Breast epithelium (tissue), 4 donors: ENCODE data around the gene AFMID. TPM values are rescaled to one million over a fixed set of nuclear protein-coding genes. Genes with fewer than 3 reads are reported as not detected.
A peak's percentile ranks its signal among the peaks of the same experiment; 100 is the strongest.

Experiments
- DNase-seq, 2 donors: peaks; one replicate each; pipeline ENCODE4 v3.0.0-alpha.2; 2019; ENCODE audit warnings: low spot score in 2 of 2
- H3K27ac ChIP-seq, 2 donors: fragments of 200-600 bp; sonication (generic) in 1 of 2; one replicate each; pipeline ENCODE4 v1.5.1; 2016 to 2019; ENCODE audit warnings: mild to moderate bottlenecking in 1 of 2
- H3K27me3 ChIP-seq, 2 donors: fragments of 200-600 bp; sonication (generic) in 1 of 2; one replicate each; pipeline versions ENCODE4 v1.5.1 to v1.6.0; 2017 to 2019; ENCODE audit warnings: control low read depth in 1 of 2, mild to moderate bottlenecking in 1 of 2
- H3K36me3 ChIP-seq: fragments of 200-600 bp; one replicate; pipeline ENCODE4 v1.5.1; 2019
- H3K4me1 ChIP-seq, 2 donors: fragments of 200-600 bp; sonication (generic); one replicate each; pipeline ENCODE4 v1.5.1; 2016 to 2019; ENCODE audit warnings: control low read depth in 1 of 2
- H3K4me3 ChIP-seq, 3 donors: fragments of 200-600 bp; sonication (generic); 1 replicate in 2 of 3; 2 replicates in 1 of 3; pipeline ENCODE4 v1.5.1; 2016 to 2019; ENCODE audit warnings: mild to moderate bottlenecking in 3 of 3, moderate library complexity in 2 of 3
- H3K9me3 ChIP-seq, 2 donors: fragments of 200-600 bp; sonication (generic) in 1 of 2; one replicate each; pipeline ENCODE4 v1.5.1; 2016 to 2019; ENCODE audit warnings: control low read depth in 1 of 2
- POLR2A ChIP-seq: fragments of 450-650 bp; IDR thresholded peaks from one replicate; pipeline ENCODE4 v1.6.1; 2016; ENCODE audit warnings: antibody characterized with exemption, mild to moderate bottlenecking, moderate library complexity
- POLR2AphosphoS5 ChIP-seq, 3 donors: sonication (generic); formaldehyde crosslinking; IDR thresholded peaks; one replicate each; pipeline ENCODE4 v1.6.1; 2017; ENCODE audit warnings: antibody characterized with exemption in 3 of 3
- intact Hi-C: fragments of 100-400 bp; cut with DNase I; formaldehyde crosslinking; loops from one replicate; pipeline ENCODE4 v1.15.1; 2023; ENCODE audit warnings: low total_unique reads
- total RNA-seq, 3 donors: library from RNA; depleted of rRNA; stranded (reverse); fragments of >200 nt; gene quantifications; one replicate each; pipeline ENCODE4 v1.1.0, GENCODE V29; 2016
- TF ChIP-seq, protein P1 (sequence below), 3 donors: fragments of 450-650 bp; IDR thresholded peaks; one replicate each; pipeline ENCODE4 v1.5.1; 2016 to 2017; ENCODE audit warnings: antibody characterized with exemption in 3 of 3, mild to moderate bottlenecking in 3 of 3, moderate library complexity in 3 of 3

AFMID gene
- total RNA-seq, 3 donors from 2014 or later, result 12.3 to 66.2 (median 65.2) TPM

DNA sequence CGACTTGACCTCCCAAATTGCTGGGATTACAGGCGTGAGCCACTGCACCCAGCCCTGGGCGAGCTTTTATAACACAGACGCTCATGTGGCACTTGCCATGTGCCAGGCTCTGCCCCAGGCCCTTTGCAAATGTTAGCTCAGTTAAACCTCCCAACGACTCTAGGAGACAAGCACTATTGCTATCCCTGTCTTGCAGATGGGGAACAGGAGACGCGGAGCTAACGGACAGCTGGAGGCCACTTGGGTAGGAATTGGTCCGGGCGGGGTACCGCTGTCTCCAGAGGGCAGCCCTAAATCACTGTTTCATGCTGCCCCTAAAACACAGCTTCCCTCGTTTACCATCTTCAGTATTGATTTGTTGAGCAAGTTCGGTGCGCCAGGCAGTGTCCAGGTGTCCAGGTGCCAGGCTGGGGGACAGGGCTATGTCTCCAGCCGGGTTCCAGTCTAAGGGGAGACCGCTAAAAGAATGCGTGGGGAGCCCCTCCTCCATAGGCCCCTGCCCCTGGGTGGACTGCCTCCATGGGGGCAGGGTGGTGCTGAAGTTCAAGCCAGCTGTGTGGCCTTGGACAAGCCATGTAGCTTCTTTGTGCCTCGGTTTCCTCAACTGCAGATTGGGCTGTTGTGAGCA lies 68.0 kb downstream of the AFMID start:
- TF ChIP-seq, protein P1, sequence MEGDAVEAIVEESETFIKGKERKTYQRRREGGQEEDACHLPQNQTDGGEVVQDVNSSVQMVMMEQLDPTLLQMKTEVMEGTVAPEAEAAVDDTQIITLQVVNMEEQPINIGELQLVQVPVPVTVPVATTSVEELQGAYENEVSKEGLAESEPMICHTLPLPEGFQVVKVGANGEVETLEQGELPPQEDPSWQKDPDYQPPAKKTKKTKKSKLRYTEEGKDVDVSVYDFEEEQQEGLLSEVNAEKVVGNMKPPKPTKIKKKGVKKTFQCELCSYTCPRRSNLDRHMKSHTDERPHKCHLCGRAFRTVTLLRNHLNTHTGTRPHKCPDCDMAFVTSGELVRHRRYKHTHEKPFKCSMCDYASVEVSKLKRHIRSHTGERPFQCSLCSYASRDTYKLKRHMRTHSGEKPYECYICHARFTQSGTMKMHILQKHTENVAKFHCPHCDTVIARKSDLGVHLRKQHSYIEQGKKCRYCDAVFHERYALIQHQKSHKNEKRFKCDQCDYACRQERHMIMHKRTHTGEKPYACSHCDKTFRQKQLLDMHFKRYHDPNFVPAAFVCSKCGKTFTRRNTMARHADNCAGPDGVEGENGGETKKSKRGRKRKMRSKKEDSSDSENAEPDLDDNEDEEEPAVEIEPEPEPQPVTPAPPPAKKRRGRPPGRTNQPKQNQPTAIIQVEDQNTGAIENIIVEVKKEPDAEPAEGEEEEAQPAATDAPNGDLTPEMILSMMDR (IDR thresholded peaks at IDR 0.05), result no peak
- no peak for TF ChIP-seq POLR2A
- TF ChIP-seq POLR2AphosphoS5 (IDR thresholded peaks at IDR 0.05), result no peak
- Histone ChIP-seq H3K36me3 (no peaks in the 10 kb centered on the region), H3K27ac (no peak overlapping the region), H3K9me3 (no peaks in the 10 kb centered on the region), H3K4me1 (peaks cover 0 to 4% of the 10 kb centered on the region in 2 donors), H3K4me3 (no peak overlapping the region), H3K27me3 (no peaks in the 10 kb centered on the region)
- DNase-seq, result no peak
- intact Hi-C loops, result no loop called here

DNA sequence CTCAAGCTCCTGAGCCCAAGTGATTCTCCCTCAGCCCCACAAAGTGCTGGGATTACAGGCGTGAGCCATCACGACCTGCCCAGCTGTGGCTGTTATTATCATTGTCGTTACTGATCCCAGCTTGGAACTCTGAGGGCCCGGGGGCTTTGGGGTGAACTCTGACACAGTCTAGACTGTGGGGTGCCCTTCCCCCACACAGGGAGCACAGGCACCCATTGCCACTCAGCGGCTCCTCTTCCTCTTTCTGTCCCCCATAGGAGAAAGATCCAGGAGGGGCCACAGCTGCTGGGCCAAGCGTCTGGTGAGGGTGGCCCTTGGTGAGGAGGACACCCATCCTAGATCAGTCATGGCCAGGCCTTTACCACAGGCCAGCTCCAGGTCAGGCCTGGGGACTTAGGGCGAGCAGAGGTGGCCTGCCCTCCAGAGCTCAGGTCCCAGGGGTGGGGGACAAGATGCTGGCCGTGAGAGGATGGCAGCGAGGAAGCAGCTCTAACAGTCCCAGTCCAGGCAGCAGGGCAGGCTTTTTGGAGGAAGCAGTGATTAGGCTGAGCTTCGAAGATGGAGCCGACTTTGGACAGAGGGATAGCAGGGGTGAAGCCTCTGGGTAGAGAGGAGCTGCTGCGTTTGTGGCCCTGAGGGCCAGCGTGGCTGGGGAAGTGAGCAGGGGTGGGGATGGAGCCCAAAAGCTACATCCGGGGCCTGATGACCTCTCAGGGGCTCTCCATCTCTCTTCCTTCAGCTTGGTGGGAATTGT lies 69.0 kb downstream of the AFMID start:
- H3K9me3 ChIP-seq, result no peaks in the 10 kb centered on the region
- H3K36me3 ChIP-seq, result no peaks in the 10 kb centered on the region
- no peak for DNase-seq
- no peaks in the 10 kb centered on the region for H3K27me3 ChIP-seq
- H3K4me1 ChIP-seq, result peaks cover 0 to 4% of the 10 kb centered on the region in 2 donors
- intact Hi-C loops, result no loop called here
- no peak overlapping the region for H3K4me3 ChIP-seq
- H3K27ac ChIP-seq, result no peak overlapping the region
- TF ChIP-seq POLR2A (no peak), POLR2AphosphoS5 (IDR thresholded peaks at IDR 0.05) (no peak)
- TF ChIP-seq, protein P1 (IDR thresholded peaks at IDR 0.05), result no peak

DNA sequence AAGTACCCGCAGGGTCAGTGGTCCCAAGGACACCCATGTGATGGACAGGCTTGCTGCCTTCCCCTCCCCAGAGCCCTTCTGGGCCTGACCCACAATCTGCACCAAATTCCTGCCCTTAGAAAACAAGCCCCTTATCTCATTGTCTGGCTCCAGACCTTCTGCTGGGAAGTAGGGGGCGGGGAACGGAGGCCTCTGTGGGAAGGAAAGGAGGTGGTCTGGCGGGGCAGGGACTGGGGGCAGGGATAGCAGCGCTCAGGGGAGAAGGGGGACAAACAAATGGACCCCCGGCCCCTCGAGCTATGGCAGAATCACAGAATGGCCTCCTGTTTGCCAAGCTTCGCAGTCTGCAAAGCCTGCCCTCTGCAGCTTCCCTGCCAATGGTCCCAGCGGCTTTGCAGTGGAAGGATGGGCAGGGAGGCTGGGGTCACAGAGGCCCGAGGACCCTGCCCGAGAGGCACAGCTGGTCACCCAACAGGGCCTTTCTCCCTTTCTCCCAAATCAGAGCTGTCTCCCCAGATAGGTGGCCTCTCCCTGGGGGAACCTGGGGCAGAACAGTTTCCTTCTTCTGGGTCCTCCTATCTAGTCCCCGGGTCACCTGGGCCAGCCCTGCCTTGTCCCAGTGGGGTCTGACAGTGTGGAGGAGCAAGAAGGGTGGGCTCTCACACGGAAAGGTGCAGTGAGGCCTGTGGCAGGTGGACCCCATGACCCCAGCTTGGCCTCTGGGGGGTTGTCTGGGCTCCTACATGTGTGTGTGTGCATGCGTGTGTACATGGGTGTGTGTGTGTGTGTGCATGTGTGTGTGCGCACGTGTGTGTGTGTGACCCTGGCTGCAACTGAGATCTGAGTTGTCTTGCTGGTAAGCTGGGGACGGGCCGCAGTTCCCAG lies 69.8 kb downstream of the AFMID start:
- peaks cover 0 to 4% of the 10 kb centered on the region in 2 donors for H3K4me1 ChIP-seq
- H3K9me3 ChIP-seq, result no peaks in the 10 kb centered on the region
- TF ChIP-seq POLR2A (no peak), POLR2AphosphoS5 (IDR thresholded peaks at IDR 0.05) (no peak)
- TF ChIP-seq, protein P1 (IDR thresholded peaks at IDR 0.05), result no peak
- DNase-seq, result no peak
- intact Hi-C loops, result no loop called here
- H3K27me3 ChIP-seq, result no peaks in the 10 kb centered on the region
- H3K36me3 ChIP-seq, result no peaks in the 10 kb centered on the region
- H3K4me3 ChIP-seq, result no peak overlapping the region
- H3K27ac ChIP-seq, result peak overlapping the region in 1 of 2 donors; percentile 77

Other genes with a start within 250 kb of the AFMID start
- 10 to 100 TPM; 14.1 to 21.7 (median 21.6) TPM for gene TNRC6C, start 228.7 kb upstream of the AFMID start, total RNA-seq
- gene TMC6, start 58.6 kb upstream of the AFMID start, total RNA-seq, result 10 to 100 TPM; 18.6 to 45.9 (median 28.4) TPM
- 1 to 10 TPM; 4.2 to 9.9 (median 8.8) TPM for gene TMC8, start 56.6 kb upstream of the AFMID start, total RNA-seq
- not detected for gene C17orf99, start 41.0 kb upstream of the AFMID start, total RNA-seq
- 10 to 100 TPM; 37.8 to 69.5 (median 64.2) TPM for gene SYNGR2, start 18.8 kb upstream of the AFMID start, total RNA-seq
- 1 to 10 TPM; 2.6 to 5.6 (median 3.7) TPM for gene TK1, start 310 bp upstream of the AFMID start, total RNA-seq
- gene BIRC5, start 26.9 kb downstream of the AFMID start, total RNA-seq, result 1 to 10 TPM in 1 of 3 donors, under 1 TPM in 2; 0.29 to 1.9 (median 0.33) TPM
- gene TMEM235, start 44.3 kb downstream of the AFMID start, total RNA-seq, result not detected
- 100 to 1,000 TPM in 1 of 3 donors, 10 to 100 TPM in 2; 58.1 to 190 (median 76.4) TPM for gene SOCS3, start 172.7 kb downstream of the AFMID start, total RNA-seq
- gene PGS1, start 191.3 kb downstream of the AFMID start, total RNA-seq, result 10 to 100 TPM; 33.9 to 58.7 (median 50.2) TPM